Measurements from ENCODE around the gene PTPRQ. TPM values are rescaled to one million over a fixed set of nuclear protein-coding genes. Genes with fewer than 3 reads are reported as not detected.

PTPRQ gene
- total RNA-seq, 1 experiment from 2014 or later, result not detected

- Mint-ChIP-seq H3K27ac (ENCODE audit: unreplicated experiment) (no peak overlapping the region), H3K4me1 (ENCODE audit: low read depth, unreplicated experiment) (no peaks in the 10 kb centered on the region), H3K9me3 (ENCODE audit: unreplicated experiment) (no peaks in the 10 kb centered on the region), H3K36me3 (ENCODE audit: insufficient read depth, unreplicated experiment) (no peaks in the 10 kb centered on the region), H3K4me3 (ENCODE audit: unreplicated experiment) (no peak overlapping the region), H3K27me3 (ENCODE audit: insufficient read depth, unreplicated experiment) (no peaks in the 10 kb centered on the region)
- ChIA-PET CTCF (no interaction called here), POLR2A (no interaction called here)
- no peaks in the 10 kb centered on the region for H3K4me1 ChIP-seq
- intact Hi-C loops (cut with micrococcal nuclease; ENCODE audit: unreplicated experiment), result no loop called here
- TF ChIP-seq, protein P1, sequence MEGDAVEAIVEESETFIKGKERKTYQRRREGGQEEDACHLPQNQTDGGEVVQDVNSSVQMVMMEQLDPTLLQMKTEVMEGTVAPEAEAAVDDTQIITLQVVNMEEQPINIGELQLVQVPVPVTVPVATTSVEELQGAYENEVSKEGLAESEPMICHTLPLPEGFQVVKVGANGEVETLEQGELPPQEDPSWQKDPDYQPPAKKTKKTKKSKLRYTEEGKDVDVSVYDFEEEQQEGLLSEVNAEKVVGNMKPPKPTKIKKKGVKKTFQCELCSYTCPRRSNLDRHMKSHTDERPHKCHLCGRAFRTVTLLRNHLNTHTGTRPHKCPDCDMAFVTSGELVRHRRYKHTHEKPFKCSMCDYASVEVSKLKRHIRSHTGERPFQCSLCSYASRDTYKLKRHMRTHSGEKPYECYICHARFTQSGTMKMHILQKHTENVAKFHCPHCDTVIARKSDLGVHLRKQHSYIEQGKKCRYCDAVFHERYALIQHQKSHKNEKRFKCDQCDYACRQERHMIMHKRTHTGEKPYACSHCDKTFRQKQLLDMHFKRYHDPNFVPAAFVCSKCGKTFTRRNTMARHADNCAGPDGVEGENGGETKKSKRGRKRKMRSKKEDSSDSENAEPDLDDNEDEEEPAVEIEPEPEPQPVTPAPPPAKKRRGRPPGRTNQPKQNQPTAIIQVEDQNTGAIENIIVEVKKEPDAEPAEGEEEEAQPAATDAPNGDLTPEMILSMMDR (IDR thresholded peaks at IDR 0.05; ENCODE audit: insufficient read depth in 1 of 2, low read depth in 1 of 2, low read length in 1 of 2, severe bottlenecking in 1 of 2, unreplicated experiment in 1 of 2), result no peak
- no peaks in the 10 kb centered on the region for H3K27me3 ChIP-seq (replicated peaks; ENCODE audit: control insufficient read depth, insufficient read depth, low read length)
- H3K4me3 ChIP-seq (ENCODE audit: low read depth, low read length), result no peak overlapping the region
- no TSS peak for BruUV-seq (replicated peaks)
- no peaks in the 10 kb centered on the region for H3K36me3 ChIP-seq (ENCODE audit: control insufficient read depth, insufficient read depth, low read length)
- no peak for DNase-seq
- H3K9me3 ChIP-seq, result no peaks in the 10 kb centered on the region
Observed at GRCh38 chr12:80498059-80498728, 54.2 kb downstream of the PTPRQ start.

GRCh38 chr12:80504389-80505163 lies 60.5 kb downstream of the PTPRQ start:
- no TSS peak for BruUV-seq (replicated peaks)
- TF ChIP-seq, protein P1 (IDR thresholded peaks at IDR 0.05; ENCODE audit: insufficient read depth in 1 of 2, low read depth in 1 of 2, low read length in 1 of 2, severe bottlenecking in 1 of 2, unreplicated experiment in 1 of 2), result no peak
- intact Hi-C loops (cut with micrococcal nuclease; ENCODE audit: unreplicated experiment), result no loop called here
- Mint-ChIP-seq H3K4me1 (ENCODE audit: low read depth, unreplicated experiment) (no peaks in the 10 kb centered on the region), H3K36me3 (ENCODE audit: insufficient read depth, unreplicated experiment) (no peaks in the 10 kb centered on the region), H3K9me3 (ENCODE audit: unreplicated experiment) (no peaks in the 10 kb centered on the region), H3K27ac (ENCODE audit: unreplicated experiment) (no peak overlapping the region), H3K27me3 (ENCODE audit: insufficient read depth, unreplicated experiment) (peaks cover 3% of the 10 kb centered on the region), H3K4me3 (ENCODE audit: unreplicated experiment) (no peak overlapping the region)
- ChIA-PET POLR2A (no interaction called here), CTCF (no interaction called here)
- Histone ChIP-seq H3K9me3 (no peaks in the 10 kb centered on the region), H3K27me3 (replicated peaks; ENCODE audit: control insufficient read depth, insufficient read depth, low read length) (no peaks in the 10 kb centered on the region), H3K4me3 (ENCODE audit: low read depth, low read length) (no peak overlapping the region), H3K4me1 (no peaks in the 10 kb centered on the region), H3K36me3 (ENCODE audit: control insufficient read depth, insufficient read depth, low read length) (no peaks in the 10 kb centered on the region)
- DNase-seq, result no peak

- Histone ChIP-seq H3K9me3 (no peaks in the 10 kb centered on the region), H3K27me3 (replicated peaks; ENCODE audit: control insufficient read depth, insufficient read depth, low read length) (no peaks in the 10 kb centered on the region), H3K36me3 (ENCODE audit: control insufficient read depth, insufficient read depth, low read length) (no peaks in the 10 kb centered on the region), H3K4me1 (no peaks in the 10 kb centered on the region), H3K4me3 (ENCODE audit: low read depth, low read length) (no peak overlapping the region)
- ChIA-PET CTCF (no interaction called here), POLR2A (interaction anchor here (0.6 kb wide), 1 partner anchor 198 kb away, joined by 3 read pairs; no protein-coding TSS in a partner anchor)
- intact Hi-C loops (cut with micrococcal nuclease; ENCODE audit: unreplicated experiment), result no loop called here
- Mint-ChIP-seq H3K9me3 (ENCODE audit: unreplicated experiment) (no peaks in the 10 kb centered on the region), H3K36me3 (ENCODE audit: insufficient read depth, unreplicated experiment) (no peaks in the 10 kb centered on the region), H3K4me3 (ENCODE audit: unreplicated experiment) (no peak overlapping the region), H3K27ac (ENCODE audit: unreplicated experiment) (no peak overlapping the region), H3K4me1 (ENCODE audit: low read depth, unreplicated experiment) (no peaks in the 10 kb centered on the region), H3K27me3 (ENCODE audit: insufficient read depth, unreplicated experiment) (peaks cover 10% of the 10 kb centered on the region)
- no peak for DNase-seq
- TF ChIP-seq, protein P1 (IDR thresholded peaks at IDR 0.05; ENCODE audit: insufficient read depth in 1 of 2, low read depth in 1 of 2, low read length in 1 of 2, severe bottlenecking in 1 of 2, unreplicated experiment in 1 of 2), result no peak
- no TSS peak for BruUV-seq (replicated peaks)
Observed at GRCh38 chr12:80509781-80510556, 65.9 kb downstream of the PTPRQ start.

All from Caco-2 (cell line).